H1 (cell line): ENCODE measurements around the gene TMEM120B. TPM values are rescaled to one million over a fixed set of nuclear protein-coding genes. Genes with fewer than 3 reads are reported as not detected.

ENCODE experiments used
- CTCF ChIA-PET: fragments of 300-600 bp; sonication (Branson Sonifier 250); formaldehyde crosslinking; loops from one replicate; lab custom pipeline; 2021; ENCODE audit not compliant: partially characterized antibody; lab: Charles Lee
- POLR2A ChIA-PET: fragments of 300-600 bp; sonication (Branson Sonifier 250); formaldehyde crosslinking; loops from one replicate; lab custom pipeline; 2021; ENCODE audit warnings: inconsistent platforms; ENCODE audit not compliant: partially characterized antibody; lab: Charles Lee
- DNase-seq, 2 experiments: peaks; one replicate each; pipeline versions ENCODE4 v3.0.0 to v3.0.0-alpha.2; 2010 to 2022; ENCODE audit warnings: low spot score in 2 of 2, low read depth in 1 of 2, mixed read lengths in 1 of 2
- FAIRE-seq: peaks from 2 replicates; lab custom pipeline; 2011; peaks lifted over from hg19 to GRCh38; lab: Jason Lieb, UNC
- H2AFZ ChIP-seq: 2 replicates; pipeline ENCODE4 v1.8.1; 2012; ENCODE audit warnings: low read length, inconsistent platforms
- H2AK5ac ChIP-seq: 2 replicates; pipeline ENCODE4 v1.6.1; 2013; ENCODE audit warnings: low read depth, low read length
- H2BK120ac ChIP-seq: replicated peaks from 2 replicates; pipeline ENCODE3; 2013; ENCODE audit warnings: low read depth, low read length, inconsistent platforms
- H2BK12ac ChIP-seq: 2 replicates; pipeline ENCODE4 v1.6.1; 2013; ENCODE audit warnings: low read depth, low read length
- H2BK15ac ChIP-seq: 2 replicates; pipeline ENCODE4 v1.6.1; 2013; ENCODE audit warnings: low read length
- H2BK20ac ChIP-seq: 2 replicates; pipeline ENCODE4 v1.6.1; 2013; ENCODE audit warnings: low read length
- H2BK5ac ChIP-seq: 2 replicates; pipeline ENCODE4 v1.6.1; 2013; ENCODE audit warnings: low read depth, low read length
- H3K14ac ChIP-seq: 2 replicates; pipeline ENCODE4 v1.6.1; 2013; ENCODE audit warnings: inconsistent platforms; ENCODE audit not compliant: insufficient read length
- H3K18ac ChIP-seq: 2 replicates; pipeline ENCODE4 v1.6.1; 2013; ENCODE audit warnings: low read length; ENCODE audit errors: extremely low read depth
- H3K23ac ChIP-seq: 2 replicates; pipeline ENCODE4 v1.6.1; 2013; ENCODE audit warnings: inconsistent platforms; ENCODE audit not compliant: insufficient read length
- H3K23me2 ChIP-seq: 2 replicates; pipeline ENCODE4 v1.6.1; 2013; ENCODE audit warnings: low read depth, low read length
- H3K27ac ChIP-seq: 2 replicates; pipeline ENCODE4 v1.6.1; 2011; ENCODE audit warnings: low read depth, low read length, inconsistent platforms
- H3K27me3 ChIP-seq, 4 experiments: replicated peaks in 1 of 4; 1 replicate in 1 of 4; 2 replicates in 3 of 4; pipeline versions ENCODE4 v1.6.1 to v1.8.1; 2011 to 2013; ENCODE audit warnings: low read length in 3 of 4, mild to moderate bottlenecking in 3 of 4, inconsistent platforms in 2 of 4, mixed read lengths in 2 of 4, moderate library complexity in 1 of 4; ENCODE audit not compliant: control insufficient read depth in 3 of 4, insufficient read depth in 3 of 4; ENCODE audit errors: extremely low read depth in 1 of 4
- H3K36me3 ChIP-seq, 4 experiments: 2 replicates each; pipeline versions ENCODE4 v1.6.1 to v1.8.1; 2011 to 2013; ENCODE audit warnings: mild to moderate bottlenecking in 4 of 4, low read length in 3 of 4, moderate library complexity in 2 of 4, control low read depth in 1 of 4, inconsistent platforms in 1 of 4; ENCODE audit not compliant: insufficient read depth in 4 of 4, control insufficient read depth in 2 of 4
- H3K4ac ChIP-seq: replicated peaks from 2 replicates; pipeline ENCODE3; 2013; ENCODE audit warnings: low read length, low read depth, mixed read lengths, inconsistent platforms; ENCODE audit not compliant: insufficient read length
- H3K4me1 ChIP-seq, 4 experiments: replicated peaks in 1 of 4; 1 replicate in 1 of 4; 2 replicates in 3 of 4; pipeline versions ENCODE4 v1.6.1 to v1.8.1; 2011 to 2013; ENCODE audit warnings: low read length in 3 of 4, inconsistent platforms in 2 of 4, mixed read lengths in 1 of 4; ENCODE audit not compliant: insufficient read depth in 4 of 4, control insufficient read depth in 3 of 4
- H3K4me2 ChIP-seq, 2 experiments: 2 replicates each; pipeline versions ENCODE4 v1.6.1 to v1.8.1; 2011 to 2013; ENCODE audit warnings: low read depth in 2 of 2, low read length in 2 of 2, control low read depth in 1 of 2, inconsistent platforms in 1 of 2, mild to moderate bottlenecking in 1 of 2; ENCODE audit not compliant: insufficient read depth in 1 of 2
- H3K4me3 ChIP-seq, 4 experiments: fragments of 200-600, 300-600 bp in 1 of 4; sonication (generic), shearing (Covaris generic), sonication (Bioruptor Twin) in 1 of 4; 2 replicates each; pipeline versions ENCODE4 v1.5.1 to v1.8.1; 2011 to 2016; ENCODE audit warnings: low read length in 4 of 4, low read depth in 3 of 4, control low read depth in 2 of 4, inconsistent platforms in 2 of 4, mild to moderate bottlenecking in 2 of 4, mixed read lengths in 1 of 4, moderate library complexity in 1 of 4; ENCODE audit not compliant: insufficient read depth in 2 of 4; ENCODE audit errors: extremely low read depth in 1 of 4
- H3K56ac ChIP-seq: replicated peaks from 2 replicates; pipeline ENCODE3; 2013; ENCODE audit warnings: low read depth, mild to moderate bottlenecking, mixed read lengths, low read length, inconsistent platforms; ENCODE audit not compliant: insufficient read length
- H3K79me1 ChIP-seq: 2 replicates; pipeline ENCODE4 v1.6.1; 2013; ENCODE audit warnings: low read depth, low read length, control low read depth
- H3K79me2 ChIP-seq, 2 experiments: 2 replicates each; pipeline versions ENCODE4 v1.6.1 to v1.8.1; 2012 to 2013; ENCODE audit warnings: low read length in 2 of 2, mild to moderate bottlenecking in 2 of 2, inconsistent platforms in 1 of 2; ENCODE audit not compliant: insufficient read depth in 2 of 2, control insufficient read depth in 1 of 2
- H3K9ac ChIP-seq, 4 experiments: replicated peaks in 1 of 4; 1 replicate in 1 of 4; 2 replicates in 3 of 4; pipeline versions ENCODE4 v1.6.1 to v1.8.1; 2011 to 2013; ENCODE audit warnings: low read depth in 3 of 4, low read length in 3 of 4, control low read depth in 2 of 4, mild to moderate bottlenecking in 2 of 4, moderate library complexity in 2 of 4, inconsistent platforms in 1 of 4; ENCODE audit errors: extremely low read depth in 1 of 4
- H3K9me3 ChIP-seq, 2 experiments: 2 replicates each; pipeline versions ENCODE4 v1.6.1 to v1.8.1; 2012 to 2013; ENCODE audit warnings: mild to moderate bottlenecking in 2 of 2, moderate library complexity in 2 of 2, control low read depth in 1 of 2, inconsistent platforms in 1 of 2, low read depth in 1 of 2, low read length in 1 of 2, mixed read lengths in 1 of 2; ENCODE audit not compliant: insufficient read depth in 2 of 2
- H4K20me1 ChIP-seq, 2 experiments: replicated peaks in 1 of 2; 2 replicates each; pipeline versions ENCODE3 to v1.8.1; 2011 to 2013; ENCODE audit warnings: inconsistent platforms in 2 of 2, low read length in 2 of 2, mild to moderate bottlenecking in 1 of 2; ENCODE audit not compliant: insufficient read depth in 2 of 2, control insufficient read depth in 1 of 2
- H4K5ac ChIP-seq: 2 replicates; pipeline ENCODE4 v1.6.1; 2013; ENCODE audit warnings: low read length, low read depth, mixed read lengths, inconsistent platforms; ENCODE audit not compliant: insufficient read length
- H4K8ac ChIP-seq: 2 replicates; pipeline ENCODE4 v1.8.0; 2013; ENCODE audit warnings: mild to moderate bottlenecking, moderate library complexity, low read length, inconsistent platforms; ENCODE audit not compliant: insufficient read depth; ENCODE audit errors: extremely low read depth
- H4K91ac ChIP-seq: replicated peaks from 2 replicates; pipeline ENCODE3; 2013; ENCODE audit warnings: low read length, mixed read lengths, inconsistent platforms; ENCODE audit not compliant: insufficient read length
- JUND ChIP-seq: IDR thresholded peaks from 2 replicates; pipeline ENCODE4 v1.6.1; 2011; ENCODE audit warnings: mild to moderate bottlenecking, improper control_type of control experiment, low read length
- MAX ChIP-seq: IDR thresholded peaks from 2 replicates; pipeline ENCODE4 v1.6.1; 2012; ENCODE audit warnings: inconsistent platforms
- TBP ChIP-seq: IDR thresholded peaks from 2 replicates; pipeline ENCODE4 v1.6.1; 2011; ENCODE audit warnings: low read depth, low read length, improper control_type of control experiment
- WGBS, 2 experiments: shearing (Covaris generic) in 1 of 2; methylation state at CpG; one replicate each; pipeline versions ENCODE4 v1.1.6 to v1.1.7; 2013 to 2015; ENCODE audit warnings: low lambda C conversion rate in 2 of 2, mixed read lengths in 2 of 2, inconsistent platforms in 1 of 2, low coverage in 1 of 2, missing lambda C conversion rate in 1 of 2; ENCODE audit not compliant: insufficient replicate concordance in 2 of 2, insufficient coverage in 1 of 2, insufficient read length in 1 of 2; ENCODE audit errors: extremely low coverage in 1 of 2, missing lambda C conversion rate in 1 of 2; 5-methylcytosine and 5-hydroxymethylcytosine counted together
- polyA plus RNA-seq, 7 experiments: library from polyadenylated mRNA; depleted of rRNA in 3 of 7; stranded (reverse) in 5 of 7; unstranded in 2 of 7; fragments of >200 nt in 5 of 7; fragments of 200-250 nt in 2 of 7; gene quantifications; 1 replicate in 5 of 7; 2 replicates in 1 of 7; 4 replicates in 1 of 7; pipeline versions ENCODE4 v1.2.1 to v1.2.3, GENCODE V29; 2011 to 2013; ENCODE audit warnings: missing spikeins in 2 of 7, mixed read lengths in 2 of 7
- total RNA-seq: library from RNA; stranded (reverse); fragmentation: NEBNext Ultra II Directional; extraction: Animal tissue kit (Norgen Biotek cat#: 25700); gene quantifications from 2 replicates; pipeline ENCODE4 v1.2.1, GENCODE V29; 2021

The TMEM120B gene
- total and polyA plus RNA-seq, 2 of the 8 experiments (the other 6 are each of a cell fraction or from before 2014, with no cell fraction given) = 22.0 to 29.1 TPM

GRCh38 chr12:121765573-121765972 lies 53.0 kb downstream of the TMEM120B start:
- no peak overlapping the region for H2AK5ac ChIP-seq
- no peak overlapping the region for H2BK12ac ChIP-seq
- no peak overlapping the region for H3K14ac ChIP-seq
- no peak overlapping the region for H3K4ac ChIP-seq
- no peak overlapping the region for H4K5ac ChIP-seq
- no peak overlapping the region for H3K9ac ChIP-seq
- H3K18ac ChIP-seq = no peak overlapping the region
- peaks cover 0 to 5% of the 10 kb centered on the region in 2 experiments for H4K20me1 ChIP-seq
- H3K27me3 ChIP-seq = no peaks in the 10 kb centered on the region
- ChIA-PET POLR2A (interaction anchor here (1.3 to 1.8 kb wide), 2 partner anchors 29 to 35 kb away, joined by 4 to 5 read pairs; partner anchors contain the start of gene RHOF), CTCF (interaction anchor here (0.7 to 4.1 kb wide), 15 partner anchors 9 to 287 kb away, joined by 3 to 17 read pairs (median 4); partner anchors contain the start of genes RHOF and TMEM120B)
- H3K4me2 ChIP-seq = no peak overlapping the region
- H4K91ac ChIP-seq = no peak overlapping the region
- no peaks in the 10 kb centered on the region for H3K9me3 ChIP-seq
- TF ChIP-seq JUND = peak; percentile 36; the same call in 1 of the 2 replicates
- TF ChIP-seq MAX = no peak
- no peak for TF ChIP-seq TBP
- H3K79me1 ChIP-seq = no peaks in the 10 kb centered on the region; the same call in 1 of the 2 replicates
- H3K27ac ChIP-seq = no peak overlapping the region
- no peak overlapping the region for H3K4me3 ChIP-seq
- H2BK5ac ChIP-seq = no peak overlapping the region
- H3K36me3 ChIP-seq = peaks cover 0 to 11% (median 3%) of the 10 kb centered on the region in 4 experiments; a peak in 5 of 8 replicates
- WGBS, 2 experiments = 80% methylated on average over 4 of the region's 5 CpGs; no CpG with 5 or more reads in 1 of the 2 experiments
- H3K23me2 ChIP-seq = no peaks in the 10 kb centered on the region
- H2BK15ac ChIP-seq = no peak overlapping the region
- no peaks in the 10 kb centered on the region; a peak in 2 of 7 replicates for H3K4me1 ChIP-seq
- H3K79me2 ChIP-seq = no peaks in the 10 kb centered on the region
- no peak overlapping the region for H4K8ac ChIP-seq
- H2AFZ ChIP-seq = no peak overlapping the region
- H3K56ac ChIP-seq = no peak overlapping the region
- DNase-seq (no peak), FAIRE-seq (no peak)
- H2BK20ac ChIP-seq = no peak overlapping the region
- H2BK120ac ChIP-seq = no peak overlapping the region
- no peak overlapping the region for H3K23ac ChIP-seq
